ENCODE results near the gene LCN15. TPM values are rescaled to one million over a fixed set of nuclear protein-coding genes. Genes with fewer than 3 reads are reported as not detected.

The LCN15 gene
- total and polyA plus RNA-seq, 2 of the 13 experiments (the other 11 are each of a cell fraction or from before 2014, with no cell fraction given): 1.3 to 53.7 TPM

GRCh38 chr9:136799854-136800657, 35.7 kb upstream of the LCN15 start (continued):
- TF ChIP-seq SP5 (CRISPR knock-in tag; IDR thresholded peaks at IDR 0.05; ENCODE audit: borderline replicate concordance, low read depth) (peak; percentile 31), ZNF646 (CRISPR knock-in tag; IDR thresholded peaks at IDR 0.05) (peak; percentile 59; the same call in 1 of the 2 replicates), FOXM1 (CRISPR knock-in tag; IDR thresholded peaks at IDR 0.05) (no peak), ZHX2 (IDR thresholded peaks at IDR 0.05; ENCODE audit: low read depth) (no peak; the same call in 1 of the 2 replicates), ZHX2 (CRISPR knock-in tag; IDR thresholded peaks at IDR 0.05; ENCODE audit: borderline replicate concordance) (no peak), ZNF552 (CRISPR knock-in tag; IDR thresholded peaks at IDR 0.05; ENCODE audit: borderline replicate concordance) (no peak), ZNF282 (IDR thresholded peaks at IDR 0.05; ENCODE audit: partially characterized antibody) (no peak), NFAT5 (CRISPR knock-in tag; IDR thresholded peaks at IDR 0.05) (no peak; the same call in 1 of the 2 replicates), RELA (CRISPR knock-in tag; IDR thresholded peaks at IDR 0.05) (no peak)
